ENCODE measurements around the gene PRKAR2B. TPM values are rescaled to one million over a fixed set of nuclear protein-coding genes. Genes with fewer than 3 reads are reported as not detected.

The PRKAR2B gene
- total RNA-seq, 2 donors from 2014 or later: 10.6 to 44.2 TPM

DNA sequence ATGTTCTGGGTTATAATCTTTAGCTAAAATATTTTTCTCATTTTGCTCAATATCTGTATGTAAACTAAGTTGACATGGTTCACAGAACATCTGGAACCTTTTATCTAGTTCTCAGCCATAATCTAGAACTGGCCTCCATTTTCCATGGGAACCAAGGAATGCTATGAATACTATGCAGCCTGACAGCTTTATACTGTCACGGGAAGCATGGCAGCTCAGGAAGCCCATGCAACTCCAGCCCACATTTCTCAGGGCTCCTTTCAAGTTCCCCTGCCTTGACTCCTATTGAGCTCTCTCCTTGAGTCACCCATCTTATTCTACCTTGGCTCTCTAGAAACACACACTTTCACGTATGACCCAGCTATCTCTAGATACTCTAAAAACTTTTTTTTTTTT lies 36.6 kb upstream of the PRKAR2B start:
- H3K4me1 ChIP-seq: no peaks in the 10 kb centered on the region
- no peaks in the 10 kb centered on the region for H3K27me3 ChIP-seq
- no peaks in the 10 kb centered on the region for H3K36me3 ChIP-seq (replicated peaks in 1 of 2; ENCODE audit: insufficient read depth in 1 of 2, low read depth in 2 of 2)
- H3K9me3 ChIP-seq: no peaks in the 10 kb centered on the region
- no peak for TF ChIP-seq POLR2A (IDR thresholded peaks at IDR 0.05)
- TF ChIP-seq, protein P1, sequence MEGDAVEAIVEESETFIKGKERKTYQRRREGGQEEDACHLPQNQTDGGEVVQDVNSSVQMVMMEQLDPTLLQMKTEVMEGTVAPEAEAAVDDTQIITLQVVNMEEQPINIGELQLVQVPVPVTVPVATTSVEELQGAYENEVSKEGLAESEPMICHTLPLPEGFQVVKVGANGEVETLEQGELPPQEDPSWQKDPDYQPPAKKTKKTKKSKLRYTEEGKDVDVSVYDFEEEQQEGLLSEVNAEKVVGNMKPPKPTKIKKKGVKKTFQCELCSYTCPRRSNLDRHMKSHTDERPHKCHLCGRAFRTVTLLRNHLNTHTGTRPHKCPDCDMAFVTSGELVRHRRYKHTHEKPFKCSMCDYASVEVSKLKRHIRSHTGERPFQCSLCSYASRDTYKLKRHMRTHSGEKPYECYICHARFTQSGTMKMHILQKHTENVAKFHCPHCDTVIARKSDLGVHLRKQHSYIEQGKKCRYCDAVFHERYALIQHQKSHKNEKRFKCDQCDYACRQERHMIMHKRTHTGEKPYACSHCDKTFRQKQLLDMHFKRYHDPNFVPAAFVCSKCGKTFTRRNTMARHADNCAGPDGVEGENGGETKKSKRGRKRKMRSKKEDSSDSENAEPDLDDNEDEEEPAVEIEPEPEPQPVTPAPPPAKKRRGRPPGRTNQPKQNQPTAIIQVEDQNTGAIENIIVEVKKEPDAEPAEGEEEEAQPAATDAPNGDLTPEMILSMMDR (IDR thresholded peaks at IDR 0.05): no peak
- 35 to 43% methylated on average over 2 of the region's 2 CpGs for WGBS, 2 donors
- ATAC-seq (no peak), DNase-seq (no peak)
- H3K27ac ChIP-seq: no peak overlapping the region
- no peak overlapping the region for H3K4me3 ChIP-seq
- intact Hi-C loops (cut with DNase I): no loop called here

DNA sequence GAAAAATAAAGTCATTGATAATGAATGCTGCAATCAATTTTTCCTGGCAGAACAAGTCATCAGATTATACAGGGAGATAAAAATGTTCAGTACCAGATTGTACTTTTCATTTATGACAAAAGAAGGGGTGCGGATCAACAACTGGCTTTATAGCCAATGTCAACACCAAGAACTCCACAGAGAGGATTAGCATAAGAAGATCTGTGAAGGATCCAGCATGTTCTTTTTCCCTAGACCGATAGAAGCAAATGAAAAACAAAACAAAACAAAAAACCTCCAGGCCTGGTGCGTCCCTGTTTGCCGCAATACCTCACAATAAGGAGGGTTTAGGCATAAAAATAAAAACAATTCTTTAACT lies 34.7 kb upstream of the PRKAR2B start:
- no peaks in the 10 kb centered on the region for H3K36me3 ChIP-seq (replicated peaks in 1 of 2; ENCODE audit: insufficient read depth in 1 of 2, low read depth in 2 of 2)
- H3K27me3 ChIP-seq: no peaks in the 10 kb centered on the region
- no peaks in the 10 kb centered on the region for H3K9me3 ChIP-seq
- no peak overlapping the region for H3K4me3 ChIP-seq
- no peak for TF ChIP-seq POLR2A (IDR thresholded peaks at IDR 0.05)
- TF ChIP-seq, protein P1 (IDR thresholded peaks at IDR 0.05): no peak
- no peak overlapping the region for H3K27ac ChIP-seq
- ATAC-seq (no peak), DNase-seq (no peak)
- no peaks in the 10 kb centered on the region for H3K4me1 ChIP-seq
- intact Hi-C loops (cut with DNase I): no loop called here
- 85 to 90% methylated on average over 4 of the region's 4 CpGs for WGBS, 2 donors

DNA sequence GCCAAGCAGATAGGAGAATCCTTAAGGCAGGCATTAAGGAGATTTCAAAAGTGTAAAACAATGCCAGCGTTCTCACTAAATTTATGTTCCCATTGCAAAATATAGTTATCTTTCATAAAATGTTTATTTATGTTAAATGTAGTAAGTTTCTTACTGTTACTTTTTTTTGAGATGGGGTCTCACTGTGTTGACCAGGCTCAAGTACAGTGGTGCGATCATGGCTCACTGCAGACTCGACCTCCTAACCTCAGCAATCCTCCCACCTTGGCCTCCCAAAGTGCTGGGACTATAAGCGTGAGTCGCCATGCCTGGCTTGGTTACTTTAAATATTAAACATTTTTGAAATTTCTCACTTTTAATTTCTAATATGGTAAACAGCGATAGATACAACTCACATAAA lies 31.8 kb upstream of the PRKAR2B start:
- Histone ChIP-seq H3K36me3 (replicated peaks in 1 of 2; ENCODE audit: insufficient read depth in 1 of 2, low read depth in 2 of 2) (no peaks in the 10 kb centered on the region), H3K27ac (no peak overlapping the region), H3K4me1 (no peaks in the 10 kb centered on the region), H3K27me3 (no peaks in the 10 kb centered on the region), H3K9me3 (no peaks in the 10 kb centered on the region), H3K4me3 (no peak overlapping the region)
- ATAC-seq: no peak
- DNase-seq: no peak
- intact Hi-C loops (cut with DNase I): no loop called here
- 82 to 84% methylated on average over 6 of the region's 6 CpGs for WGBS, 2 donors
- TF ChIP-seq, protein P1 (IDR thresholded peaks at IDR 0.05): no peak
- TF ChIP-seq POLR2A (IDR thresholded peaks at IDR 0.05): no peak

DNA sequence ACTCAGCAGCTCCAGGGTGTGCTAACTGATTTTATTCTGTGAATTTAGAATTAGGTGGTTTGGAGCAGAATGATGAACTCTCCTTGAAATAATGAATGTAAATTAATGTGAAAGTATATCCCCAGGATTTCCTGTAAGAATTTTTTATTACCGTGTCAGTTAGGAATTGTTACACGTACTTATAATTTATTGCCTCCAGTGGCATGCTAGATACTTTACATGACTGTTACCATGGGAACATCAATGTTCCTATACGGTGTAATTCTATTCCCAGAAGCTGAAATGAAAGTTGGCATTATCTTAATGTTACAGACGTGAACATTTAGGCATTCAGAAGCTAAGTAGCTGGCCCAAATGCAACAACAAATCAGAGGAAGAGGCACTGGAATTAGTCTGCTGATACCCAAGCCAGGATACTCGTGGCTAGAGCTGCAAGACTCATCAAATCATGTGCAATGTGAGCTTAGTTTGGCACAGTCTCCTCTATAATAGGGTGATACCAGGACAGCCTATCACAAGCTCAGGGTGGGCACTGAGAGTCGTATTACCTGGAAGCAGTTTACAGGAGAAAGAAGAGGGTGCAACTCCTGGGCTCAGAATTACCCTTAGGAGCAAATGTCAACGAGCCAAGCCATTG lies 30.0 kb upstream of the PRKAR2B start:
- intact Hi-C loops (cut with DNase I): no loop called here
- no peak overlapping the region for H3K27ac ChIP-seq
- ATAC-seq (no peak), DNase-seq (no peak)
- TF ChIP-seq POLR2A (IDR thresholded peaks at IDR 0.05): no peak
- TF ChIP-seq, protein P1 (IDR thresholded peaks at IDR 0.05): no peak
- H3K36me3 ChIP-seq (replicated peaks in 1 of 2; ENCODE audit: insufficient read depth in 1 of 2, low read depth in 2 of 2): no peaks in the 10 kb centered on the region
- H3K4me3 ChIP-seq: no peak overlapping the region
- no peaks in the 10 kb centered on the region for H3K9me3 ChIP-seq
- WGBS, 2 donors: 43 to 56% methylated on average over 7 of the region's 7 CpGs
- H3K4me1 ChIP-seq: no peaks in the 10 kb centered on the region
- H3K27me3 ChIP-seq: no peaks in the 10 kb centered on the region

DNA sequence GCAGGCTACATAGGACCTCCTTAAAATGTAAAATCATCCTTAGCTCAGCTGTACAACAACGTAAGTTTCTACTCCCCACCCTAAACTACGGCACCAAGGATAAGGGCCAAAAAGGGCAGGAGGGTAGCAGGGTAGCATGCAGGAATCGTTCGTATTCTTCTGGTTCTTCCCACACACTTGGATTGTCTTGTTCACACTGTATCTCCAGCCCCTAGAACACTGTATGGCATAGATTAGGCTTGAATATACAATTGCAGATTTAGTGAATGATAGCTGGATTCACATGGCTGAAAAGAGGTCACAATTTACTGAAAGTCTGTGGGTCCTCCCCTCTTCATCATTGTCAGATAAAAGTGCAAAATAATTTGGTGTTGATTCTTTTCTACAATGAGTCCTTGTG lies 28.2 kb upstream of the PRKAR2B start:
- no peak overlapping the region for H3K4me3 ChIP-seq
- no peak overlapping the region for H3K27ac ChIP-seq
- WGBS, 2 donors: 66 to 82% methylated on average over 4 of the region's 4 CpGs
- H3K36me3 ChIP-seq (replicated peaks in 1 of 2; ENCODE audit: insufficient read depth in 1 of 2, low read depth in 2 of 2): no peaks in the 10 kb centered on the region
- no peak for ATAC-seq
- no peak for DNase-seq
- intact Hi-C loops (cut with DNase I): no loop called here
- TF ChIP-seq, protein P1 (IDR thresholded peaks at IDR 0.05): no peak
- TF ChIP-seq POLR2A (IDR thresholded peaks at IDR 0.05): no peak
- no peaks in the 10 kb centered on the region for H3K27me3 ChIP-seq
- H3K4me1 ChIP-seq: no peaks in the 10 kb centered on the region
- H3K9me3 ChIP-seq: no peaks in the 10 kb centered on the region

Data from body of pancreas (tissue), 4 donors.